Right atrium auricular region (tissue), 2 donors: ENCODE results near the gene MALRD1. TPM values are rescaled to one million over a fixed set of nuclear protein-coding genes. Genes with fewer than 3 reads are reported as not detected.

ENCODE experiments used
- DNase-seq: peaks from one replicate; pipeline ENCODE4 v3.0.0-alpha.2; 2019; ENCODE audit warnings: low spot score
- H3K27ac ChIP-seq, 2 donors: fragments of 200-600 bp; sonication (generic); 1 replicate in 1 of 2; 2 replicates in 1 of 2; pipeline ENCODE4 v1.5.1; 2016 to 2019
- H3K27me3 ChIP-seq, 2 donors: fragments of 200-600 bp; sonication (generic); one replicate each; pipeline versions ENCODE4 v1.5.1 to v1.6.0; 2017 to 2019
- H3K36me3 ChIP-seq: fragments of 200-600 bp; sonication (generic); one replicate; pipeline ENCODE4 v1.5.1; 2016
- H3K4me1 ChIP-seq, 2 donors: fragments of 200-600 bp; sonication (generic); one replicate each; pipeline versions ENCODE4 v1.5.1 to v1.6.0; 2017 to 2019
- H3K4me3 ChIP-seq, 2 donors: fragments of 200-600 bp; sonication (generic); 1 replicate in 1 of 2; 2 replicates in 1 of 2; pipeline ENCODE4 v1.5.1; 2017 to 2019; ENCODE audit warnings: mild to moderate bottlenecking in 1 of 2, moderate library complexity in 1 of 2
- H3K9me3 ChIP-seq, 2 donors: fragments of 200-600 bp; sonication (generic); one replicate each; pipeline ENCODE4 v1.5.1; 2019
- total RNA-seq, 2 donors: library from RNA; depleted of rRNA; stranded (reverse); fragments of >200 nt; gene quantifications; one replicate each; pipeline ENCODE4 v1.1.0, GENCODE V29; 2016
- TF ChIP-seq, protein P1 (sequence below), 2 donors: fragments of 200-600 bp; sonication (generic); IDR thresholded peaks; one replicate each; pipeline ENCODE4 v1.5.1; 2019; ENCODE audit warnings: antibody characterized with exemption in 2 of 2

Gene MALRD1
- total RNA-seq, 2 donors from 2014 or later: 0.71 to 1.3 TPM

DNA sequence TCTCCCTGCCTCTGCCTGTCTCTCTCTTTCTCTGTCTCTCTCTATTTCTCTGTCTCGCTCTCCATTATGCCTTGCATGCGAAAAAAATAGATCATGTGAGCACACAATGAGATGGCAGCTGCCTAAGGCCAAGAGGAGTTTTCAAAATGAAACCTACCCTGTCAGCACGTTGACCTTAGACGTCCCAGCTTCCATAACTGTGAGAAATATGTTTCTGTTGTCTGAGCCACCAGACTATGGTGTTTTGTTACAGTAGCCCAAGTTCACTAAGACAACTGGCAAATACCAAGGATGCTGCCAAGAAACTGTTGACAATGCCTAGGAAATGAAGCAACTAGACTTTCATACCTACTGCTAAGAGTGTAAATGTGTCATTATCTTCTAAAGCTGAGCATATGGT lies 697.1 kb downstream of the MALRD1 start:
- H3K27ac ChIP-seq: no peak overlapping the region
- H3K27me3 ChIP-seq: no peaks in the 10 kb centered on the region
- H3K9me3 ChIP-seq: no peaks in the 10 kb centered on the region
- no peak for DNase-seq
- H3K4me1 ChIP-seq: no peaks in the 10 kb centered on the region
- TF ChIP-seq, protein P1, sequence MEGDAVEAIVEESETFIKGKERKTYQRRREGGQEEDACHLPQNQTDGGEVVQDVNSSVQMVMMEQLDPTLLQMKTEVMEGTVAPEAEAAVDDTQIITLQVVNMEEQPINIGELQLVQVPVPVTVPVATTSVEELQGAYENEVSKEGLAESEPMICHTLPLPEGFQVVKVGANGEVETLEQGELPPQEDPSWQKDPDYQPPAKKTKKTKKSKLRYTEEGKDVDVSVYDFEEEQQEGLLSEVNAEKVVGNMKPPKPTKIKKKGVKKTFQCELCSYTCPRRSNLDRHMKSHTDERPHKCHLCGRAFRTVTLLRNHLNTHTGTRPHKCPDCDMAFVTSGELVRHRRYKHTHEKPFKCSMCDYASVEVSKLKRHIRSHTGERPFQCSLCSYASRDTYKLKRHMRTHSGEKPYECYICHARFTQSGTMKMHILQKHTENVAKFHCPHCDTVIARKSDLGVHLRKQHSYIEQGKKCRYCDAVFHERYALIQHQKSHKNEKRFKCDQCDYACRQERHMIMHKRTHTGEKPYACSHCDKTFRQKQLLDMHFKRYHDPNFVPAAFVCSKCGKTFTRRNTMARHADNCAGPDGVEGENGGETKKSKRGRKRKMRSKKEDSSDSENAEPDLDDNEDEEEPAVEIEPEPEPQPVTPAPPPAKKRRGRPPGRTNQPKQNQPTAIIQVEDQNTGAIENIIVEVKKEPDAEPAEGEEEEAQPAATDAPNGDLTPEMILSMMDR (IDR thresholded peaks at IDR 0.05): no peak
- no peaks in the 10 kb centered on the region for H3K36me3 ChIP-seq
- H3K4me3 ChIP-seq: no peak overlapping the region

DNA sequence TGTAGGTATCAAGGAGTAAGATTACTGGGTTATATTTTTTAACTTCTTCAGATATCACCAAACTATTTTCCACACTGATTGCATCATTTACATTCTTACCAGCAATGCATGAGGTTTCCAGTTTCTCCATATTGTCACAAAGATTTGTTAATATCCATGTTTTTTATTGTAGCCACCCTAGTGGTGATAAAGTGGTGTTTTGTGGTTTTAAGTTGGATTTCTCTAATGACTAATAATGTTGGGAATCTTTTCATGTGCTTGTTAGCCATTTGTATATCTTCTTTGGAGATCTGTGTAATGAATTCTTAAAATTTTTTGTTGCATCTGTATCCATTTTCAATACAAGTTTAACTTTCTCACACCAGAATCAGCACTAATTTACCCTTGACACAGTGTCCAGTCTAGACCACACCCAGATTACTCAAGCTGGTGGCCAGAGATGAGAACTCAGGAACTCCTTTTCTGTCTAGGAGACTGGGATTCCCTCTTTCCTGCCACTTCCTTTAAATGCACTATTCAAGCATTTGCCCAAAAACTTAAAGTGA lies 700.7 kb downstream of the MALRD1 start:
- Histone ChIP-seq H3K27me3 (no peaks in the 10 kb centered on the region), H3K4me1 (no peaks in the 10 kb centered on the region), H3K27ac (no peak overlapping the region), H3K9me3 (no peaks in the 10 kb centered on the region), H3K4me3 (no peak overlapping the region), H3K36me3 (no peaks in the 10 kb centered on the region)
- DNase-seq: no peak
- TF ChIP-seq, protein P1 (IDR thresholded peaks at IDR 0.05): peak in 1 of 2 donors; percentile 12

DNA sequence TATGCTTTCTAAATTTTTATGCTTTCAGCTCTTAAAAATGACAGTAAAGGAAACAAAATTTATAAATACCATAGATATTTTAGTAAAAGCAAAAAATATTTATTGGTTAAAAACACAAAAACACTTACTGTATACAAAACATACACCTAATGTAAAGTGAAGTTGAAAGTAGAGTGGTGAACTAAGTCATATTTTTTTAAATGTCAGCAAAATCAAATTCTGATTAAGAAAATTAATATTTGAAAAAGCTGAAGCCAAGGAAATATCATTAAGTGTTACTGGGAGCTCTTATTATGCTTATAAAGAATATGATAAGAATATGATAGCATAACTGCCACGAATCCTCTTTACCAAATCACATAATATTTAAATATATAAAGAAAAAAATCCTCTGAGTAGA lies 702.4 kb downstream of the MALRD1 start:
- no peak for DNase-seq
- TF ChIP-seq, protein P1 (IDR thresholded peaks at IDR 0.05): no peak
- Histone ChIP-seq H3K27me3 (no peaks in the 10 kb centered on the region), H3K4me3 (no peak overlapping the region), H3K9me3 (no peaks in the 10 kb centered on the region), H3K4me1 (no peaks in the 10 kb centered on the region), H3K36me3 (no peaks in the 10 kb centered on the region), H3K27ac (no peak overlapping the region)

DNA sequence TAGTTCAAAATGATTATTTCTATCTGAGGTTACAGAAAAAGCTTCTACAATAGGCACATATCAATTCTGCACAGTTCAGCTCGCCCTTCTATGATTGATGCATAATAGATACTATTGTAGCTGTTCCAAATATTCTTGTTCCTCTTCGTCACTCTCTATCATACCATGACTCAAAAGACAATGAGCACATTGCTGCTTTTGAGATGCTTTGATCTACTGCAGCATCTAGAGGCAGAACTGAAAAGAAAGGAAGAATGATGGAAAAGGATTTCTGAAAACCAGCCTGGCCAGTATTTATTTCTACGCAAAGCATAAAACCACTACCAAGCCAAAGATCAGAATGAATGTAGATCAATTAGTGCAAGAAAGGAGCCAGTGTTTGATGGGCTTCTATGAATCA lies 708.3 kb downstream of the MALRD1 start:
- no peaks in the 10 kb centered on the region for H3K4me1 ChIP-seq
- no peak overlapping the region for H3K27ac ChIP-seq
- H3K36me3 ChIP-seq: no peaks in the 10 kb centered on the region
- TF ChIP-seq, protein P1 (IDR thresholded peaks at IDR 0.05): no peak
- H3K27me3 ChIP-seq: no peaks in the 10 kb centered on the region
- H3K9me3 ChIP-seq: no peaks in the 10 kb centered on the region
- no peak for DNase-seq
- H3K4me3 ChIP-seq: no peak overlapping the region

DNA sequence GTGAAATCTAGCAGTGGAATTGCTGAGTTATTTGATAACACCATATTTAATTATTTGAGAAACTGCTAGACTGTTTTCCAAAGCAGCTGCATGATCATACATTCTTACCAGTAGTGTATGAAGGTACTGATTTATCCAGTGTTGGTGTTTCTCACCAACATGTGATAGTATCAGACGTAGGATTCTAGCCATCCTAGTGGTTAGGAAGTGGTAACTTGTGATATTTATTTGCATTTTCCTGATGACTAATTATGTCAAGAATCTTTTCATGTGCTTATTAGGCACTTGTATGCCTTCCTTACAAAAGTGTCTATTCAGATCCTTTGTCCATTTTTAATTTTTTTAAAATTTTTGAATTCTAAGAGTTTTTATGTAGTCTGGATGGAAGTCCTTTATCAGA lies 713.4 kb downstream of the MALRD1 start:
- no peak overlapping the region for H3K4me3 ChIP-seq
- no peaks in the 10 kb centered on the region for H3K36me3 ChIP-seq
- H3K27me3 ChIP-seq: no peaks in the 10 kb centered on the region
- no peaks in the 10 kb centered on the region for H3K9me3 ChIP-seq
- no peak overlapping the region for H3K27ac ChIP-seq
- TF ChIP-seq, protein P1 (IDR thresholded peaks at IDR 0.05): no peak
- no peaks in the 10 kb centered on the region for H3K4me1 ChIP-seq
- no peak for DNase-seq

DNA sequence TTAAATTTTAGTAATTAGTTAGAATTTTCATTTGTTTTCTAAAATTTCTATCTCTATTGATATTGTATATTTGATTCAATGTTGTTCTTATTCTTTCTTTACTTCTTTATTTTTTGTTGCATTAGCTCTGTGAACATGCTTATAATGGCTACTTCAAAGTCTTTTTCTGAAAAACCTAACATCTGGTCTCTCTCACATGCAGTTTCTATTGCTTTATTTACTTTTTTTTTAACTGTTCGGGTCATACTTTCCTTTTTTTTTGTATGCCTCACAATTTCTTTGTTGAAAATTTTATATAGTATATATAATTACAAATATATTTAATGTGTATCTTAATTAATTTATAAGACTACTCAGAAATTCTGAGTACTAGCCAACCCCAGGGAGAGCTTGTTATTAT lies 715.5 kb downstream of the MALRD1 start:
- H3K27ac ChIP-seq: no peak overlapping the region
- DNase-seq: no peak
- no peaks in the 10 kb centered on the region for H3K27me3 ChIP-seq
- no peaks in the 10 kb centered on the region for H3K4me1 ChIP-seq
- H3K9me3 ChIP-seq: no peaks in the 10 kb centered on the region
- no peak overlapping the region for H3K4me3 ChIP-seq
- TF ChIP-seq, protein P1 (IDR thresholded peaks at IDR 0.05): no peak
- H3K36me3 ChIP-seq: no peaks in the 10 kb centered on the region
